ENCODE results near the gene GPR141.

Gene GPR141

GRCh38 chr7:37753398-37754050, 70.0 kb downstream of the GPR141 start:
- H3K4me3 ChIP-seq (ENCODE audit: low read depth, low read length): no peak overlapping the region
- no peaks in the 10 kb centered on the region for H3K36me3 ChIP-seq
- no peak for DNase-seq
- no peaks in the 10 kb centered on the region for H3K9me3 ChIP-seq (ENCODE audit: severe bottlenecking)
- H3K27ac ChIP-seq: no peak overlapping the region
- TF ChIP-seq CTCF (IDR thresholded peaks at IDR 0.05; ENCODE audit: low read depth, low read length): no peak
- no peaks in the 10 kb centered on the region for H3K27me3 ChIP-seq (ENCODE audit: insufficient read depth, low read depth, severe bottlenecking)

GRCh38 chr7:37756797-37757551, 73.4 kb downstream of the GPR141 start:
- Histone ChIP-seq H3K36me3 (no peaks in the 10 kb centered on the region), H3K4me3 (ENCODE audit: low read depth, low read length) (no peak overlapping the region), H3K27ac (no peak overlapping the region), H3K27me3 (ENCODE audit: insufficient read depth, low read depth, severe bottlenecking) (no peaks in the 10 kb centered on the region), H3K9me3 (ENCODE audit: severe bottlenecking) (no peaks in the 10 kb centered on the region)
- no peak for DNase-seq
- TF ChIP-seq CTCF (IDR thresholded peaks at IDR 0.05; ENCODE audit: low read depth, low read length): no peak

GRCh38 chr7:37757563-37757962, 74.0 kb downstream of the GPR141 start:
- TF ChIP-seq CTCF (IDR thresholded peaks at IDR 0.05; ENCODE audit: low read depth, low read length): no peak
- no peaks in the 10 kb centered on the region for H3K36me3 ChIP-seq
- no peaks in the 10 kb centered on the region for H3K27me3 ChIP-seq (ENCODE audit: insufficient read depth, low read depth, severe bottlenecking)
- no peak for DNase-seq
- no peaks in the 10 kb centered on the region for H3K9me3 ChIP-seq (ENCODE audit: severe bottlenecking)
- no peak overlapping the region for H3K27ac ChIP-seq
- H3K4me3 ChIP-seq (ENCODE audit: low read depth, low read length): no peak overlapping the region

GRCh38 chr7:37758501-37759045, 75.0 kb downstream of the GPR141 start:
- H3K36me3 ChIP-seq: no peaks in the 10 kb centered on the region
- H3K27ac ChIP-seq: no peak overlapping the region
- no peaks in the 10 kb centered on the region for H3K9me3 ChIP-seq (ENCODE audit: severe bottlenecking)
- no peak for TF ChIP-seq CTCF (IDR thresholded peaks at IDR 0.05; ENCODE audit: low read depth, low read length)
- DNase-seq: no peak
- no peak overlapping the region for H3K4me3 ChIP-seq (ENCODE audit: low read depth, low read length)
- H3K27me3 ChIP-seq (ENCODE audit: insufficient read depth, low read depth, severe bottlenecking): no peaks in the 10 kb centered on the region

GRCh38 chr7:37759526-37759925, 76.0 kb downstream of the GPR141 start:
- Histone ChIP-seq H3K9me3 (ENCODE audit: severe bottlenecking) (no peaks in the 10 kb centered on the region), H3K27ac (no peak overlapping the region), H3K36me3 (no peaks in the 10 kb centered on the region), H3K27me3 (ENCODE audit: insufficient read depth, low read depth, severe bottlenecking) (no peaks in the 10 kb centered on the region), H3K4me3 (ENCODE audit: low read depth, low read length) (no peak overlapping the region)
- no peak for TF ChIP-seq CTCF (IDR thresholded peaks at IDR 0.05; ENCODE audit: low read depth, low read length)
- DNase-seq: peak; percentile 87
